Suprapubic skin (tissue), 4 donors: ENCODE data around the gene TRRAP. TPM values are rescaled to one million over a fixed set of nuclear protein-coding genes. Genes with fewer than 3 reads are reported as not detected.

ENCODE experiments used
- DNase-seq, 2 donors: peaks; one replicate each; pipeline ENCODE4 v3.0.0-alpha.2; 2019; ENCODE audit warnings: low spot score in 2 of 2
- H3K27ac ChIP-seq: fragments of 200-600 bp; sonication (generic); one replicate; pipeline ENCODE4 v1.5.1; 2019
- H3K27me3 ChIP-seq: fragments of 200-600 bp; sonication (generic); one replicate; pipeline ENCODE4 v1.5.1; 2019
- H3K36me3 ChIP-seq: fragments of 200-600 bp; sonication (generic); one replicate; pipeline ENCODE4 v1.5.1; 2019
- H3K4me1 ChIP-seq: fragments of 200-600 bp; sonication (generic); one replicate; pipeline ENCODE4 v1.5.1; 2019
- H3K4me3 ChIP-seq: fragments of 200-600 bp; sonication (generic); one replicate; pipeline ENCODE4 v1.5.1; 2019; ENCODE audit warnings: mild to moderate bottlenecking
- H3K9me3 ChIP-seq: fragments of 200-600 bp; sonication (generic); one replicate; pipeline ENCODE4 v1.5.1; 2019
- EP300 ChIP-seq: sonication (generic); formaldehyde crosslinking; IDR thresholded peaks from one replicate; pipeline ENCODE4 v1.6.1; 2017; ENCODE audit warnings: antibody characterized with exemption
- POLR2A ChIP-seq, 2 donors: fragments of 450-650 bp; IDR thresholded peaks; one replicate each; pipeline ENCODE4 v1.6.1; 2017; ENCODE audit warnings: antibody characterized with exemption in 2 of 2, mild to moderate bottlenecking in 2 of 2, moderate library complexity in 2 of 2
- POLR2AphosphoS5 ChIP-seq, 3 donors: sonication (generic); formaldehyde crosslinking; IDR thresholded peaks; one replicate each; pipeline ENCODE4 v1.6.1; 2017; ENCODE audit warnings: antibody characterized with exemption in 3 of 3
- WGBS: methylation state at CpG from one replicate; pipeline ENCODE4 v1.1.5; 2018; 5-methylcytosine and 5-hydroxymethylcytosine counted together
- total RNA-seq, 4 donors: library from RNA; depleted of rRNA; stranded (reverse); fragments of >200 nt; gene quantifications; one replicate each; pipeline ENCODE4 v1.1.0, GENCODE V29; 2016
- TF ChIP-seq, protein P1 (sequence below), 2 donors: fragments of 200-600 bp in 1 of 2; fragments of 450-650 bp in 1 of 2; sonication (generic) in 1 of 2; IDR thresholded peaks; one replicate each; pipeline ENCODE4 v1.5.1; 2016 to 2019; ENCODE audit warnings: antibody characterized with exemption in 2 of 2, mild to moderate bottlenecking in 1 of 2, moderate library complexity in 1 of 2

Gene TRRAP
- total RNA-seq, 4 donors from 2014 or later, result 46.2 to 97.1 (median 65.7) TPM

DNA sequence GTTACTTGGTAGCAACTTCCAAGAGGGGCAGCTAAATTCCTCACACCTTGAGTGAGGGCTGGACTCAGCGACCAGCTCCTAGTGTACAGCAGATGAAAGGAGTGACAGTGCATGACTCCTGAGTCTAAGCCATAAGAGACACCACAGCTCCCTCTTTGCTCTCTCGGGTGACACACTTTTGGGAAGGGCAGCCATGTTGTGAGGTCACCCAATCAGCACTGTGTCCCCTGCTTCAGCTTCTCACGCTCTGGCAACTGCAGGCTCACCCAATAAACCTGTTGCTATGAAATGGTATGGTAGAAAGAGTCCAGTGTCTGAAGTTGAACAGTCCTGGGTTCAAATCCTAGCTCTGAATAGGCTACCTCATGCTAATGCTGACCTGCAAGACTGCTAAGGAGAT lies 29.4 kb upstream of the TRRAP start:
- Histone ChIP-seq H3K9me3 (peaks cover 7% of the 10 kb centered on the region), H3K27me3 (no peaks in the 10 kb centered on the region), H3K27ac (no peak overlapping the region), H3K36me3 (no peaks in the 10 kb centered on the region), H3K4me1 (no peaks in the 10 kb centered on the region), H3K4me3 (no peak overlapping the region)
- DNase-seq, result no peak
- TF ChIP-seq, protein P1, sequence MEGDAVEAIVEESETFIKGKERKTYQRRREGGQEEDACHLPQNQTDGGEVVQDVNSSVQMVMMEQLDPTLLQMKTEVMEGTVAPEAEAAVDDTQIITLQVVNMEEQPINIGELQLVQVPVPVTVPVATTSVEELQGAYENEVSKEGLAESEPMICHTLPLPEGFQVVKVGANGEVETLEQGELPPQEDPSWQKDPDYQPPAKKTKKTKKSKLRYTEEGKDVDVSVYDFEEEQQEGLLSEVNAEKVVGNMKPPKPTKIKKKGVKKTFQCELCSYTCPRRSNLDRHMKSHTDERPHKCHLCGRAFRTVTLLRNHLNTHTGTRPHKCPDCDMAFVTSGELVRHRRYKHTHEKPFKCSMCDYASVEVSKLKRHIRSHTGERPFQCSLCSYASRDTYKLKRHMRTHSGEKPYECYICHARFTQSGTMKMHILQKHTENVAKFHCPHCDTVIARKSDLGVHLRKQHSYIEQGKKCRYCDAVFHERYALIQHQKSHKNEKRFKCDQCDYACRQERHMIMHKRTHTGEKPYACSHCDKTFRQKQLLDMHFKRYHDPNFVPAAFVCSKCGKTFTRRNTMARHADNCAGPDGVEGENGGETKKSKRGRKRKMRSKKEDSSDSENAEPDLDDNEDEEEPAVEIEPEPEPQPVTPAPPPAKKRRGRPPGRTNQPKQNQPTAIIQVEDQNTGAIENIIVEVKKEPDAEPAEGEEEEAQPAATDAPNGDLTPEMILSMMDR (IDR thresholded peaks at IDR 0.05), result no peak
- TF ChIP-seq POLR2AphosphoS5 (IDR thresholded peaks at IDR 0.05), result no peak
- TF ChIP-seq EP300, result no peak
- TF ChIP-seq POLR2A (IDR thresholded peaks at IDR 0.05), result no peak
- 75% methylated on average over 2 of the region's 3 CpGs for WGBS

DNA sequence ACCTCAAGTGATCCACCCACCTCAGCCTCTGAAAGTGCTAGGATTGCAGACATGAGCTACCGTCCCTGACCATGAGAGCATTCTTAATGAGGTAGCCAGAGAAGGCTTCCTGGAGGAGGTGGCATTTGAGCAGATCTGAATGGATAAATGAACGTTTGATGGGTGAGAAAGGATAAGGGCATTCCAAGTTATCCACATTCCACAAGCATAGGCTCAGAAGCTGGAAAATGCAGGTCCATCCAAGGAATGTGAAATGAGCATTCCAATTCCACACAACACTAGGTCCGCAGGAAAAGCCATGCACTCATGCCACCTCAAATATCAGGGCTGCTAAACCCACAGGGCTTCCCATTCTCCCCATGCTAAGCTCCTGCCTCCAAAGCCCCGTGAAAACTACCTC lies 25.5 kb upstream of the TRRAP start:
- TF ChIP-seq, protein P1 (IDR thresholded peaks at IDR 0.05), result no peak
- no peak for TF ChIP-seq EP300
- no peak for TF ChIP-seq POLR2A (IDR thresholded peaks at IDR 0.05)
- no peak for TF ChIP-seq POLR2AphosphoS5 (IDR thresholded peaks at IDR 0.05)
- no peaks in the 10 kb centered on the region for H3K36me3 ChIP-seq
- WGBS, result 72% methylated on average over 4 of the region's 4 CpGs
- no peak for DNase-seq
- H3K9me3 ChIP-seq, result peaks cover 7% of the 10 kb centered on the region
- H3K4me1 ChIP-seq, result no peaks in the 10 kb centered on the region
- no peak overlapping the region for H3K27ac ChIP-seq
- H3K27me3 ChIP-seq, result peaks cover 3% of the 10 kb centered on the region
- H3K4me3 ChIP-seq, result no peak overlapping the region

DNA sequence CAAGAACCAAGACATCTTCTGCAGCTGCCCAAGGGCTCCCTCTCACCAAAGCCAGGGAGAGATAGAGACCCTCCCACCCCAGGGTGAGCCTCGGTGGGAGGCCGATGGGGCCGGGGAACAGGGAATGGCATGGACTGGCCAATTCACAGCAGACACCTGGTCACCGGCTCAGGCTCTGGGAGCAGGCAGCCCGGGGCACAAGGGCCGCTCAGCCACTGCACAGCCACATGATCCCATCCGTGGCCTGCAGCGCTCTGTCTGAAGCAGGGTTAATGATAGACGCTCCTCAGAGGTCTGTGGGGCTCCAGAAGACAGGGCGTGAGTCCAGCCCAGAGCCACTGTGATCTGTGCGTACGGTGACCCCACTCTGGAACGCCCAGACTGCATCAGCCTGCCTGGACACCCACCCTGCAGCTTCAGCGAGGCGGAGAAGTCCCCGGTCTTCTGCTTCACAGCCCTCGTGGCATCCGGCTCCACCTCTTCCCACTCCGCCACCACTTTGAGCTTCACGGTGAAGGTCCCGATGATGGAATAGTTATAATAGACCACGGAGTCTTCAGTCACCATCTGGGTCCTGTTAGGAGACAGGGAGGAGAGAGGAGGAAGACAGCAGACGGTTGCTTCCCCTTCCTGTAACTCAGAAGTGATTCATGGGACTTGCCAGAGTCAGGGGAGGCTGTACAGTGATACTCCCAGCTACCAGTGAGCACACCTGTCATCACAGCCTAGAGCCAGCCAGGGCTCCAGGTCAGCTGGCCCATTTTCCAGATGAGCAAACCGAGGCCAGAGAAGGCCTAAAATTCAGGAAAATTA lies 22.5 kb upstream of the TRRAP start:
- DNase-seq, result no peak
- H3K36me3 ChIP-seq, result no peaks in the 10 kb centered on the region
- peaks cover 11% of the 10 kb centered on the region for H3K27me3 ChIP-seq
- H3K27ac ChIP-seq, result no peak overlapping the region
- WGBS, result 70% methylated on average over 21 of the region's 24 CpGs
- TF ChIP-seq POLR2AphosphoS5 (IDR thresholded peaks at IDR 0.05) (no peak), POLR2A (IDR thresholded peaks at IDR 0.05) (no peak), EP300 (no peak)
- TF ChIP-seq, protein P1 (IDR thresholded peaks at IDR 0.05), result no peak
- no peaks in the 10 kb centered on the region for H3K9me3 ChIP-seq
- H3K4me1 ChIP-seq, result no peaks in the 10 kb centered on the region
- H3K4me3 ChIP-seq, result no peak overlapping the region

DNA sequence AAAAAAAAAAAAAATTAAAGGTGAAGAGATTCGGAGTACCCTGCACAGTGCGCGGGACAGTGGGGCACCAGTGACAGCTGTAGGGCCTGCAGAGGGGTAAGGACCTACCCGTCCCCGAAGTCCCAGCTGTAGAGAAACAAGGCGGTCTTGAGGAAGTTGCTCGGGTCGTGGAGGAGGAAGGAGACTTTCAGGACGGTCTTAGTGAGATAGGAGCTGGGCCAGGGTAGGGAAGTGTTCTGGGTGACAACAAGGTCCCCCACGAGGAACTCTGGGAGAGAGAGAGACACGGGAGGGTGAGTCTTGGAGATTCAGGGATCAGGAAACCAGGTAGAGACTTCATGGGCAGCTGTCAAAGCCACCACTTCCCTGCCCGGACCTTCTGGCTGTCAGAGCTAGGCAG lies 18.3 kb upstream of the TRRAP start:
- Histone ChIP-seq H3K27me3 (peaks cover 11% of the 10 kb centered on the region), H3K9me3 (no peaks in the 10 kb centered on the region), H3K27ac (no peak overlapping the region), H3K4me3 (no peak overlapping the region), H3K36me3 (no peaks in the 10 kb centered on the region), H3K4me1 (no peaks in the 10 kb centered on the region)
- TF ChIP-seq POLR2A (IDR thresholded peaks at IDR 0.05), result no peak
- no peak for TF ChIP-seq POLR2AphosphoS5 (IDR thresholded peaks at IDR 0.05)
- TF ChIP-seq, protein P1 (IDR thresholded peaks at IDR 0.05), result no peak
- no peak for TF ChIP-seq EP300
- DNase-seq, result no peak
- 84% methylated on average over 12 of the region's 12 CpGs for WGBS

DNA sequence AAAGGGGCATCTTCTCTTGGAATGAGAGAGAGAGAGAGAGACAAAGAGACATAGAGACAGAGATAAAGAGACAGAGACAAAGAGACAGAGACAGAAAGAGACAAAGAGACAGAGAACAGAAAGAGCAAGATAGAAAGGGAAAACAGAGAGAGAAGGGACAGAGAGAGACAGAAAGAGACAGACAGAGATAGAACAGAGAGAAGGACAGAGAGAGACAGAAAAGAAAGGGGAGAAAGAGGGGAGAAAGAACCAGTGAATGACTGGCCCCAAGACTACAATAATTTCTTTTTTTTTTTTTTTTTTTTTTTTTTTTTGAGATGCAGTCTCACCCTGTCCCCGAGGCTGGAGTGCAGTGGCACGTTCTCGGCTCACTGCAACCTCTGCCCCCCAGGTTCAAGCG lies 16.1 kb upstream of the TRRAP start:
- 67% methylated on average over 4 of the region's 4 CpGs for WGBS

More for the DNA sequence above, 16.1 kb upstream of the TRRAP start:
- no peak for DNase-seq
- no peaks in the 10 kb centered on the region for H3K4me1 ChIP-seq
- no peak overlapping the region for H3K4me3 ChIP-seq
- H3K36me3 ChIP-seq, result no peaks in the 10 kb centered on the region
- TF ChIP-seq, protein P1 (IDR thresholded peaks at IDR 0.05), result no peak
- TF ChIP-seq POLR2A (IDR thresholded peaks at IDR 0.05), result no peak
- TF ChIP-seq EP300, result no peak
- no peak for TF ChIP-seq POLR2AphosphoS5 (IDR thresholded peaks at IDR 0.05)
- H3K27me3 ChIP-seq, result peaks cover 8% of the 10 kb centered on the region
- H3K27ac ChIP-seq, result no peak overlapping the region
- no peaks in the 10 kb centered on the region for H3K9me3 ChIP-seq
